Panc1 (cell line): Measurements from ENCODE around the gene NUP153. TPM values are rescaled to one million over a fixed set of nuclear protein-coding genes. Genes with fewer than 3 reads are reported as not detected.

Experiments
- ATAC-seq: fragments of 200-7000 bp; cut with Tn5 transposase; 2 replicates; pipeline ENCODE4 v1.9.1; 2020; ENCODE audit warnings: mild to moderate bottlenecking, moderate library complexity
- BruUV-seq: library from RNA; stranded (reverse); fragments of 400-500 nt; replicated peaks from 2 replicates; lab custom pipeline; 2021; lab: Mats Ljungman, UMichigan
- CTCF ChIA-PET: fragments of 300-600 bp; sonication (Branson Sonifier 250); formaldehyde crosslinking; loops from one replicate; lab custom pipeline; 2022; ENCODE audit warnings: antibody characterized with exemption; lab: Charles Lee
- POLR2A ChIA-PET: fragments of 300-600 bp; sonication (Branson Sonifier 250); formaldehyde crosslinking; loops from one replicate; lab custom pipeline; 2022; ENCODE audit warnings: antibody characterized with exemption; lab: Charles Lee
- DNase-seq: peaks from one replicate; pipeline ENCODE4 v3.0.0-alpha.2; 2010; ENCODE audit warnings: low read depth, low spot score
- H3K27ac ChIP-seq: 2 replicates; pipeline ENCODE4 v1.5.1; 2011; ENCODE audit warnings: mild to moderate bottlenecking, low read length, inconsistent platforms
- H3K27me3 ChIP-seq: fragments of 200-500 bp; sonication (Bioruptor generic); 2 replicates; pipeline ENCODE4 v1.6.0; 2014; ENCODE audit warnings: low read length, inconsistent platforms; ENCODE audit not compliant: control insufficient read depth, insufficient read depth
- H3K36me3 ChIP-seq: fragments of 200-500 bp; sonication (Bioruptor generic); 2 replicates; pipeline ENCODE4 v1.5.1; 2014; ENCODE audit warnings: inconsistent platforms, mild to moderate bottlenecking, low read length, moderate library complexity; ENCODE audit not compliant: control insufficient read depth, insufficient read depth
- H3K4me1 ChIP-seq: 2 replicates; pipeline ENCODE4 v1.5.1; 2011; ENCODE audit warnings: inconsistent platforms, mild to moderate bottlenecking, low read length, moderate library complexity; ENCODE audit not compliant: control insufficient read depth, insufficient read depth
- H3K4me3 ChIP-seq, 2 experiments: 2 replicates each; pipeline ENCODE4 v1.5.1; 2011 to 2012; ENCODE audit warnings: low read depth in 2 of 2, low read length in 2 of 2, mild to moderate bottlenecking in 2 of 2, inconsistent platforms in 1 of 2, moderate library complexity in 1 of 2
- H3K9me3 ChIP-seq: fragments of 200-500 bp; sonication (Bioruptor generic); 2 replicates; pipeline ENCODE4 v1.5.1; 2014; ENCODE audit warnings: low read depth, mild to moderate bottlenecking, inconsistent platforms, low read length, moderate library complexity; ENCODE audit not compliant: control insufficient read depth, insufficient read depth
- POLR2AphosphoS5 ChIP-seq: IDR thresholded peaks from 2 replicates; pipeline ENCODE4 v1.6.1; 2012; ENCODE audit warnings: mild to moderate bottlenecking, low read depth, low read length, moderate library complexity
- SIN3A ChIP-seq: IDR thresholded peaks from 2 replicates; pipeline ENCODE4 v1.6.1; 2012; ENCODE audit warnings: low read depth, mild to moderate bottlenecking, low read length, moderate library complexity, borderline replicate concordance; ENCODE audit not compliant: insufficient read depth
- TCF7L2 ChIP-seq: IDR thresholded peaks from 2 replicates; pipeline ENCODE4 v1.6.1; 2011; ENCODE audit warnings: mild to moderate bottlenecking, low read depth, low read length, inconsistent platforms
- in situ Hi-C: cut with HindIII; loops from 2 replicates; pipeline ENCODE4 v1.10.0; 2016; ENCODE audit warnings: low sequenced_read_pairs, low pct_unique_long_range_greater_than_20kb
- intact Hi-C: fragments of 100-400 bp; cut with micrococcal nuclease; formaldehyde crosslinking; loops from one replicate; pipeline ENCODE4 v1.10.0; 2022; ENCODE audit not compliant: unreplicated experiment
- total RNA-seq: library from RNA; stranded (reverse); gene quantifications from one replicate; pipeline ENCODE4 v1.2.1, GENCODE V29; 2021; ENCODE audit not compliant: unreplicated experiment
- TF ChIP-seq, protein P1 (sequence below), 2 experiments: IDR thresholded peaks; 2 replicates each; pipeline ENCODE4 v1.6.1; 2011 to 2012; ENCODE audit warnings: low read depth in 2 of 2, control low read depth in 1 of 2, low read length in 1 of 2, mild to moderate bottlenecking in 1 of 2, moderate library complexity in 1 of 2; ENCODE audit not compliant: insufficient read depth in 1 of 2
- TF ChIP-seq, protein P2 (sequence below): fragments of 450-650 bp; IDR thresholded peaks from 2 replicates; pipeline ENCODE4 v1.5.1; 2017; ENCODE audit warnings: mild to moderate bottlenecking

NUP153 gene
- total RNA-seq, 1 experiment from 2014 or later = 62.0 TPM

DNA sequence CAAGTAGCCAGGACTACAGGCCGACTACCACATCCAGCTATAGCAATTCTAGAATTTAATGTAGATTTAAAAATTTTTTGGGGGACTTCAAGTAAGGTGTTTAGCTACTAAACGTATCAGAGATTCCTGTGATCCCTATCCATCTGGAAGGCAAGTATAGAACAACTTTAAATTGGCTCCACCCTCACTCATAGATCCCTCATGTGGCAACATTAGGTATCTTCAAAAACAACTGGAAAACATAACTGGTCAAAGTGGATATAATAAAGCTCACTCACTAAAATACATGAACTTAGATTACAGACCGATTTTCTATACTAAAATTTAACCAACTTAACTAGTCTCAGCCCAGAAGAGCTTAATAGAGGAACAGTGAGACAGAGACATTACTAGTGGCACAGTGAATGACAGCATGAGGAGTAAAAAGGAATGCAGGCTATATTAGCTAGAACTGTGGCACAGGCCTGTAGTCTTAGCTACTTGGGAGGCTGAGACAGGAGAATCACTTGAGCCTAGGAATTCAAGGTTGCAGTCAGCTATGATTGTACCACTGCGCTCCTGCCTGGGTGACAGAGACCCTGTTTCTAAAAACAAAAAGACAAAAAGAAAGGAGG is 14.7 kb downstream of the NUP153 start:
- intact Hi-C loops = no loop called here
- in situ Hi-C loops = no loop called here
- no peak overlapping the region for H3K27ac ChIP-seq
- ChIA-PET POLR2A (interaction anchor here (0.6 to 0.8 kb wide), 3 partner anchors 12 to 29 kb away, joined by 3 to 8 read pairs (median 4); partner anchors contain the start of gene NUP153), CTCF (interaction anchor here (1.4 kb wide), 1 partner anchor 9 kb away, joined by 3 read pairs; no protein-coding TSS in a partner anchor)
- H3K36me3 ChIP-seq = peaks cover 5% of the 10 kb centered on the region; the same call in 1 of the 2 replicates
- DNase-seq = no peak
- H3K4me3 ChIP-seq = no peak overlapping the region
- peak; percentile 68; the same call in 1 of the 2 replicates for ATAC-seq
- no peaks in the 10 kb centered on the region for H3K27me3 ChIP-seq
- no peaks in the 10 kb centered on the region for H3K4me1 ChIP-seq
- BruUV-seq = no TSS peak
- H3K9me3 ChIP-seq = no peaks in the 10 kb centered on the region
- TF ChIP-seq SIN3A = no peak
- no peak for TF ChIP-seq TCF7L2
- no peak for TF ChIP-seq POLR2AphosphoS5
- TF ChIP-seq, protein P1, sequence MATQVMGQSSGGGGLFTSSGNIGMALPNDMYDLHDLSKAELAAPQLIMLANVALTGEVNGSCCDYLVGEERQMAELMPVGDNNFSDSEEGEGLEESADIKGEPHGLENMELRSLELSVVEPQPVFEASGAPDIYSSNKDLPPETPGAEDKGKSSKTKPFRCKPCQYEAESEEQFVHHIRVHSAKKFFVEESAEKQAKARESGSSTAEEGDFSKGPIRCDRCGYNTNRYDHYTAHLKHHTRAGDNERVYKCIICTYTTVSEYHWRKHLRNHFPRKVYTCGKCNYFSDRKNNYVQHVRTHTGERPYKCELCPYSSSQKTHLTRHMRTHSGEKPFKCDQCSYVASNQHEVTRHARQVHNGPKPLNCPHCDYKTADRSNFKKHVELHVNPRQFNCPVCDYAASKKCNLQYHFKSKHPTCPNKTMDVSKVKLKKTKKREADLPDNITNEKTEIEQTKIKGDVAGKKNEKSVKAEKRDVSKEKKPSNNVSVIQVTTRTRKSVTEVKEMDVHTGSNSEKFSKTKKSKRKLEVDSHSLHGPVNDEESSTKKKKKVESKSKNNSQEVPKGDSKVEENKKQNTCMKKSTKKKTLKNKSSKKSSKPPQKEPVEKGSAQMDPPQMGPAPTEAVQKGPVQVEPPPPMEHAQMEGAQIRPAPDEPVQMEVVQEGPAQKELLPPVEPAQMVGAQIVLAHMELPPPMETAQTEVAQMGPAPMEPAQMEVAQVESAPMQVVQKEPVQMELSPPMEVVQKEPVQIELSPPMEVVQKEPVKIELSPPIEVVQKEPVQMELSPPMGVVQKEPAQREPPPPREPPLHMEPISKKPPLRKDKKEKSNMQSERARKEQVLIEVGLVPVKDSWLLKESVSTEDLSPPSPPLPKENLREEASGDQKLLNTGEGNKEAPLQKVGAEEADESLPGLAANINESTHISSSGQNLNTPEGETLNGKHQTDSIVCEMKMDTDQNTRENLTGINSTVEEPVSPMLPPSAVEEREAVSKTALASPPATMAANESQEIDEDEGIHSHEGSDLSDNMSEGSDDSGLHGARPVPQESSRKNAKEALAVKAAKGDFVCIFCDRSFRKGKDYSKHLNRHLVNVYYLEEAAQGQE (IDR thresholded peaks at IDR 0.05; ENCODE audit: insufficient read depth in 1 of 2, low read depth in 2 of 2, low read length in 1 of 2) = no peak
- TF ChIP-seq, protein P2, sequence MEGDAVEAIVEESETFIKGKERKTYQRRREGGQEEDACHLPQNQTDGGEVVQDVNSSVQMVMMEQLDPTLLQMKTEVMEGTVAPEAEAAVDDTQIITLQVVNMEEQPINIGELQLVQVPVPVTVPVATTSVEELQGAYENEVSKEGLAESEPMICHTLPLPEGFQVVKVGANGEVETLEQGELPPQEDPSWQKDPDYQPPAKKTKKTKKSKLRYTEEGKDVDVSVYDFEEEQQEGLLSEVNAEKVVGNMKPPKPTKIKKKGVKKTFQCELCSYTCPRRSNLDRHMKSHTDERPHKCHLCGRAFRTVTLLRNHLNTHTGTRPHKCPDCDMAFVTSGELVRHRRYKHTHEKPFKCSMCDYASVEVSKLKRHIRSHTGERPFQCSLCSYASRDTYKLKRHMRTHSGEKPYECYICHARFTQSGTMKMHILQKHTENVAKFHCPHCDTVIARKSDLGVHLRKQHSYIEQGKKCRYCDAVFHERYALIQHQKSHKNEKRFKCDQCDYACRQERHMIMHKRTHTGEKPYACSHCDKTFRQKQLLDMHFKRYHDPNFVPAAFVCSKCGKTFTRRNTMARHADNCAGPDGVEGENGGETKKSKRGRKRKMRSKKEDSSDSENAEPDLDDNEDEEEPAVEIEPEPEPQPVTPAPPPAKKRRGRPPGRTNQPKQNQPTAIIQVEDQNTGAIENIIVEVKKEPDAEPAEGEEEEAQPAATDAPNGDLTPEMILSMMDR = no peak

DNA sequence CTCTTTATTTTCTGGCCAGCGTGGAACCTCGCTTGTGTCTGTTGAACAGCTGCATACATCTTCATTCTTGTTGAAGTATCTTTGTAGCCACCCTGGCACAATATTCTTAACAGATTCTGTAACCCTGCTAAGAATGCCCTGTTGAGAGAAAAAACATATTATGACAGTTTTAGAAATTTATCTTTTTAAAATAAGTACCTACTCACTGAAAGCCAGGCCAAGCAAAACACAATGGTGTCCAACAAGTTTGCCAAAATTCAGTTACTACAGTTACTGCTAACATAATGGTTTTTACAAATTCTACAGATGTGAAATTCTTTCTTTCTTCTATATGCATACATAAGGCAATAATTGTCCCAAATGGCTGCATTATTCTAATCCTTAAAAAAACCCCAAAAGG is 18.2 kb downstream of the NUP153 start:
- H3K9me3 ChIP-seq = no peaks in the 10 kb centered on the region
- ChIA-PET CTCF (no interaction called here), POLR2A (interaction anchor here (0.6 kb wide), 1 partner anchor 13 kb away, joined by 3 read pairs; no protein-coding TSS in a partner anchor)
- H3K27ac ChIP-seq = no peak overlapping the region
- H3K27me3 ChIP-seq = no peaks in the 10 kb centered on the region
- no peak overlapping the region for H3K4me3 ChIP-seq
- no TSS peak for BruUV-seq
- TF ChIP-seq, protein P1 (IDR thresholded peaks at IDR 0.05; ENCODE audit: insufficient read depth in 1 of 2, low read depth in 2 of 2, low read length in 1 of 2) = no peak
- TF ChIP-seq, protein P2 = no peak
- TF ChIP-seq TCF7L2 = no peak
- TF ChIP-seq SIN3A = no peak
- no peak for TF ChIP-seq POLR2AphosphoS5
- no peaks in the 10 kb centered on the region for H3K4me1 ChIP-seq
- ATAC-seq (no peak), DNase-seq (no peak)
- intact Hi-C loops = no loop called here
- in situ Hi-C loops = no loop called here
- peaks cover 6% of the 10 kb centered on the region; the same call in 1 of the 2 replicates for H3K36me3 ChIP-seq
